ENCODE results near the gene RERE.
A peak's percentile ranks its signal among the peaks of the same experiment; 100 is the strongest.

Gene RERE

DNA sequence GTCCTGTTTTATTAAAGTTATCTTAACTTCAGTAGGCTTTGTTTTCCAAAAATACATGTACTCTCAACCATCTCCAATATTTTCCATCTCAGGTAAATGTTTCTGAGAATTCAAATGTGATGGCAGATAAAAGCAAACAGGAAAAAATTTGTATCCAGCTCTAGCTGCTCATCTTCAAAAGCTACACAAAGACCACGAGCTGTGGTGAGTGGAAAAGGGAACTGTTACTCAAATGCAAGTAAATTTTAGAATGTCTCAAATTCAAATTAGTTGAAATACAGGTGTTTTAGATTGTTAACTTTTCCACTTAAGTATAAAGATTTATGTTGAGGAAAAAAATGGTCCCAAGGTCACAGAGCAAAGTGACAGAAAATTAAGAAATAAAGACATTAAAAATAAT is 283.5 kb downstream of the RERE start:
- CTCF ChIA-PET, result no interaction called here
- POLR2A ChIA-PET, result no interaction called here
- no peak for DNase-seq (ENCODE audit: extremely low spot score)

DNA sequence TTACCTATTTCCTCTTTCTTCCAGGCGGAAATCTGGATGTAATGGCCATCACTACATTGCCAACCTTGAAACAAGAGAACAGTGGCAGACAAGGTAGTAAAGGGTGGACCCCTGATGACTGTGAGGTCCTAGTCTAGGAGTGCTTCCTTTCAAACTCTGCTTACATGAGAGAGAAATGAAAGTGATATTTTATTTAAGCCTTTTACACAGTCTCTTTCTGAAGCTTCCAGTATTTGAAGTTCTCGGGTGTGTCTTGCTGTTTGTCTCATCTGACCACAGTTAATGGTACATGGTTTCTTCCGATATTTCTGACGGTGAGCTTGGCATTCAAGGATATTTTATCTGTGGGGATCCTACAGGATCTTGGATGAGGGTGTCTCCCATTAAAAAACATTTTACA is 284.3 kb downstream of the RERE start:
- no peak for DNase-seq (ENCODE audit: extremely low spot score)
- POLR2A ChIA-PET, result no interaction called here
- CTCF ChIA-PET, result no interaction called here
- TF ChIP-seq SP1 (IDR thresholded peaks at IDR 0.05), result no peak
- no peak for TF ChIP-seq SUZ12 (IDR thresholded peaks at IDR 0.05)

More for the DNA sequence above, 283.5 kb downstream of the RERE start:
- TF ChIP-seq ZNF384 (IDR thresholded peaks at IDR 0.05) (no peak), ARNT (IDR thresholded peaks at IDR 0.05) (no peak), FOXK2 (IDR thresholded peaks at IDR 0.05) (no peak), FOXM1 (IDR thresholded peaks at IDR 0.05; ENCODE audit: borderline replicate concordance) (no peak), SUZ12 (IDR thresholded peaks at IDR 0.05) (no peak), CTBP1 (IDR thresholded peaks at IDR 0.05; ENCODE audit: borderline replicate concordance) (no peak), SP1 (IDR thresholded peaks at IDR 0.05) (no peak), TARDBP (IDR thresholded peaks at IDR 0.05) (no peak), L3MBTL2 (conservative IDR thresholded peaks at IDR 0.05) (no peak), FOXA1 (IDR thresholded peaks at IDR 0.05) (no peak), LEF1 (IDR thresholded peaks at IDR 0.05; ENCODE audit: borderline replicate concordance) (no peak), NFRKB (IDR thresholded peaks at IDR 0.05) (no peak), ELF4 (IDR thresholded peaks at IDR 0.05) (no peak), HDGF (IDR thresholded peaks at IDR 0.05; ENCODE audit: borderline replicate concordance) (no peak), BHLHE40 (IDR thresholded peaks at IDR 0.05; ENCODE audit: borderline replicate concordance) (no peak)
- TF ChIP-seq, protein P1, sequence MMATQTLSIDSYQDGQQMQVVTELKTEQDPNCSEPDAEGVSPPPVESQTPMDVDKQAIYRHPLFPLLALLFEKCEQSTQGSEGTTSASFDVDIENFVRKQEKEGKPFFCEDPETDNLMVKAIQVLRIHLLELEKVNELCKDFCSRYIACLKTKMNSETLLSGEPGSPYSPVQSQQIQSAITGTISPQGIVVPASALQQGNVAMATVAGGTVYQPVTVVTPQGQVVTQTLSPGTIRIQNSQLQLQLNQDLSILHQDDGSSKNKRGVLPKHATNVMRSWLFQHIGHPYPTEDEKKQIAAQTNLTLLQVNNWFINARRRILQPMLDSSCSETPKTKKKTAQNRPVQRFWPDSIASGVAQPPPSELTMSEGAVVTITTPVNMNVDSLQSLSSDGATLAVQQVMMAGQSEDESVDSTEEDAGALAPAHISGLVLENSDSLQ (IDR thresholded peaks at IDR 0.05), result no peak

DNA sequence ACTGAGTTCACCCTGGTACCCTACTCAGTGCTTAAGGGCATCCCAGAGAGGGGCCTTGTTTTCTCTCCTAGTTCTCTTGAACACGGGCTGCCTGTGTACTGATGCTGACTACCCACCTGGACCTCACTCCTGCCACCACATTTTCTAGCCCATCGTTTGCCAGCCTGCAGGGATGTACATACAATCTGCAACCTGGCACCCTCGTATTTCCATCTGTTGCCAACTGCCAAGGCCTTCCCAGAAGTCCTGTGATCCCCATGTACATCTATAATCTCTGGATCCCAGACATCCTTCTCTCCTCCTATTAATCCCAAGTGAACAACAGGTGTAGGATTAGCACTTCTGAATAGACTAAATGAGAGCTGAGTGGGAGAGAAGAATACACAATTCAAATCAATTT is 287.5 kb downstream of the RERE start:
- TF ChIP-seq LEF1 (IDR thresholded peaks at IDR 0.05; ENCODE audit: borderline replicate concordance) (no peak), HDGF (IDR thresholded peaks at IDR 0.05; ENCODE audit: borderline replicate concordance) (no peak), TARDBP (IDR thresholded peaks at IDR 0.05) (no peak), CTBP1 (IDR thresholded peaks at IDR 0.05; ENCODE audit: borderline replicate concordance) (no peak), ELF4 (IDR thresholded peaks at IDR 0.05) (no peak), FOXK2 (IDR thresholded peaks at IDR 0.05) (no peak), SP1 (IDR thresholded peaks at IDR 0.05) (no peak), ZNF384 (IDR thresholded peaks at IDR 0.05) (no peak), NFRKB (IDR thresholded peaks at IDR 0.05) (no peak), FOXA1 (IDR thresholded peaks at IDR 0.05) (no peak), FOXM1 (IDR thresholded peaks at IDR 0.05; ENCODE audit: borderline replicate concordance) (no peak), BHLHE40 (IDR thresholded peaks at IDR 0.05; ENCODE audit: borderline replicate concordance) (no peak), ARNT (IDR thresholded peaks at IDR 0.05) (no peak), L3MBTL2 (conservative IDR thresholded peaks at IDR 0.05) (no peak), SUZ12 (IDR thresholded peaks at IDR 0.05) (no peak)
- TF ChIP-seq, protein P1 (IDR thresholded peaks at IDR 0.05), result no peak
- DNase-seq (ENCODE audit: extremely low spot score), result no peak
- ChIA-PET POLR2A (no interaction called here), CTCF (no interaction called here)

DNA sequence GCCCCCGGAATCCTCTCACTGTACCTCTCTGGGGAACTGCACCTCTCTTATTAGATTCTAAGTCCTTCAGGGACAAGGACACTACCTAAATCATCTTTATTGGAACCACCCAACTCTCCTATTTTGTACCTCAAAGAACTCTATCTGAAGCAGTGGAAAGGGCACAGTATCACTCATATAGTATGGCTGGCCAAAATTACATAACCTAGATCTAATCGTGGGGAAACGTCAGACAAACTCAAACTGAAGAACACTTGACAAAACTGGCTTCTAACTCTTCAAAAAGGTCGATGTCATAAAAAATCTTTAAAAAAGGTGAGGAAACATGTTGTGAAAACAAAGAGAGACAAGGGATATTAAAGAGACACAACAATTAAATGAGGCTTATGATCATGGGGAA is 289.5 kb downstream of the RERE start:
- ChIA-PET CTCF (no interaction called here), POLR2A (no interaction called here)
- TF ChIP-seq CTBP1 (IDR thresholded peaks at IDR 0.05; ENCODE audit: borderline replicate concordance) (no peak), HDGF (IDR thresholded peaks at IDR 0.05; ENCODE audit: borderline replicate concordance) (no peak), BHLHE40 (IDR thresholded peaks at IDR 0.05; ENCODE audit: borderline replicate concordance) (no peak), NFRKB (IDR thresholded peaks at IDR 0.05) (no peak), ARNT (IDR thresholded peaks at IDR 0.05) (no peak), SUZ12 (IDR thresholded peaks at IDR 0.05) (no peak), L3MBTL2 (conservative IDR thresholded peaks at IDR 0.05) (no peak), ZNF384 (IDR thresholded peaks at IDR 0.05) (no peak), ELF4 (IDR thresholded peaks at IDR 0.05) (no peak), FOXM1 (IDR thresholded peaks at IDR 0.05; ENCODE audit: borderline replicate concordance) (no peak)
- no peak for DNase-seq (ENCODE audit: extremely low spot score)

DNA sequence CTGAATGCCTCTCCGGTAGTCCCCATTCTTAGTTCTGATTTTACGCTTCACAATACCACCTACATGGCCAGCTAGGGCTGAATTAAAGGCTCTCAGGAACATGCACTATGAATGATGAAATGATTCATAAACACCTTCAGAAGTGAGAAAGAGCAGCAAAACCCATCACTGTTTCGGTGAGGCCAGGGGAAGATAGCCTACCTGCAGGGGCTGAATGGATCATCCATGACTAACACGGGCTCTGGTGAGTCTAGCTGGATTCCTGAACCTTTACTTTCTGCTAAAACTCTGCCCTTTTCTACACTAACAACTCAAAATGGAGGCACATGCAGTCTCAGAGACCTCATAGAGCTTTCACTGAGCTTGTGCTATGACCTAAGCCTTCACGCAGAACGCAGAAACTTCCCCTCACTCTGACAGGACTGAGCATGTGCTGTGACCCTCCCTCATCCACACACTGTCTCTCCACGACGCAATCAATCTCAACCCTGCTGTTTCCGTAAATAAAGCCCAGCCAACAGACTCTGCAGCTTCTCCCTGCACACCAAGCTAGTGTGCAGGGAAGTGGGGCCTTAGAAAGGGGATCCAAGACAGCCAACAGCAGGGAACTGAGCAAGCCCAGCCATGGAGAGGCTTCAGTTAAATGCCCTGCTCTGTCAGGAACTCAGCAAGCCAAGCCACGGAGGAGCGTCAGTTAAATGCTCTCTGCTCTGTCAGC is 291.7 kb downstream of the RERE start:
- ChIA-PET POLR2A (interaction anchor here (1.0 to 2.0 kb wide), 9 partner anchors 9 to 178 kb away, joined by 3 to 11 read pairs (median 3); no protein-coding TSS in a partner anchor), CTCF (interaction anchor here (0.5 to 0.7 kb wide), 3 partner anchors 63 to 146 kb away, joined by 3 to 4 read pairs (median 3); no protein-coding TSS in a partner anchor)
- TF ChIP-seq NFRKB (IDR thresholded peaks at IDR 0.05), result no peak
- TF ChIP-seq, protein P1 (IDR thresholded peaks at IDR 0.05), result peak; percentile 94
- no peak for TF ChIP-seq SUZ12 (IDR thresholded peaks at IDR 0.05)
- peak; percentile 53; the same call in 1 of the 2 replicates for TF ChIP-seq ELF4 (IDR thresholded peaks at IDR 0.05)
- no peak for TF ChIP-seq FOXM1 (IDR thresholded peaks at IDR 0.05; ENCODE audit: borderline replicate concordance)
- TF ChIP-seq FOXK2 (IDR thresholded peaks at IDR 0.05), result peak; percentile 76
- TF ChIP-seq BHLHE40 (IDR thresholded peaks at IDR 0.05; ENCODE audit: borderline replicate concordance), result no peak
- TF ChIP-seq CTBP1 (IDR thresholded peaks at IDR 0.05; ENCODE audit: borderline replicate concordance), result 0 out of 2 replicates have a peak, but pooled peaks have one; percentile 22
- TF ChIP-seq L3MBTL2 (conservative IDR thresholded peaks at IDR 0.05), result peak; percentile 57
- no peak for TF ChIP-seq ZNF384 (IDR thresholded peaks at IDR 0.05)
- no peak for TF ChIP-seq SP1 (IDR thresholded peaks at IDR 0.05)
- no peak for TF ChIP-seq HDGF (IDR thresholded peaks at IDR 0.05; ENCODE audit: borderline replicate concordance)
- TF ChIP-seq ARNT (IDR thresholded peaks at IDR 0.05), result no peak
- no peak for TF ChIP-seq FOXA1 (IDR thresholded peaks at IDR 0.05)
- TF ChIP-seq TARDBP (IDR thresholded peaks at IDR 0.05), result no peak
- TF ChIP-seq LEF1 (IDR thresholded peaks at IDR 0.05; ENCODE audit: borderline replicate concordance), result no peak
- DNase-seq (ENCODE audit: extremely low spot score), result peak; percentile 79

DNA sequence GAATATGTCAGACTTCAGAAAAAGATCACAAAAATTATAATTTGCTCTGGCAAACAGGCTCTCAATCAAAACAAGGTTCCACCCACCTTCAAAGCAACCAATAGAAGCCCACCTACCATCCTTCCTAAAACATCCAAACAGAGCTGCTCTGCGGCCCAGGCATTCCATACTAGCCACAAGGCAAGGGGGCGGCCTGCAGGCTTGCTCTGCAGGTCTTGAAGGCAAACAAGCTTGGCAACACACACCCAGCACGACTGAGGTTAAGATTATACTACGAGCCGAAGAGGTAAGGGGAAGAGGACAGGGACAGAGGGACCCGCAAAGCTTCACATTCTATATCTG is 292.3 kb downstream of the RERE start:
- POLR2A ChIA-PET, result interaction anchor here (1.0 to 2.0 kb wide), 7 partner anchors 8 to 178 kb away, joined by 3 to 11 read pairs (median 3); no protein-coding TSS in a partner anchor
- no peak for TF ChIP-seq ZNF384 (IDR thresholded peaks at IDR 0.05)
- TF ChIP-seq, protein P1 (IDR thresholded peaks at IDR 0.05), result peak; percentile 51
- peak; percentile 21 for DNase-seq (ENCODE audit: extremely low spot score)
- CTCF ChIA-PET, result no interaction called here
